Measurements from ENCODE around the gene CUX1.

DNA sequence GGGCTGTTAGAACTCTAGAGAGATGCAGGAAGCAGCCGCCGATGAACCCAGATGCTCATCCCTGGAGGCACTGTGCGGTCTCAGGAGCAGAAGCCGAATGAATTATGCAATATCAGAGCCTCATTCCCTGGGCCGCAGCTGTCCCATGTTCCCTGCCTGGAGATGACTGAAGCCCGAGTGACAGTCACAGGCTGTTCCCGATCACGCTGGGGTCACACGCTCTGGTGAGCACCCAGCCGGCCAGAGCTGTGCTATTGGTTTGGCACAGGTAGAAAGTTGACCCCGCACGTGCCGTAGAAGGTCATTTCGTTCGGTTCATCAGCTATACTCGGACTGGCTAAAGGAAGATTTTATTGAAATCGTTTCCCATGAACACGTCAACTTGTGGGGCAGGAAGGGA is 328.7 kb downstream of the CUX1 start:
- TF ChIP-seq, protein P1, sequence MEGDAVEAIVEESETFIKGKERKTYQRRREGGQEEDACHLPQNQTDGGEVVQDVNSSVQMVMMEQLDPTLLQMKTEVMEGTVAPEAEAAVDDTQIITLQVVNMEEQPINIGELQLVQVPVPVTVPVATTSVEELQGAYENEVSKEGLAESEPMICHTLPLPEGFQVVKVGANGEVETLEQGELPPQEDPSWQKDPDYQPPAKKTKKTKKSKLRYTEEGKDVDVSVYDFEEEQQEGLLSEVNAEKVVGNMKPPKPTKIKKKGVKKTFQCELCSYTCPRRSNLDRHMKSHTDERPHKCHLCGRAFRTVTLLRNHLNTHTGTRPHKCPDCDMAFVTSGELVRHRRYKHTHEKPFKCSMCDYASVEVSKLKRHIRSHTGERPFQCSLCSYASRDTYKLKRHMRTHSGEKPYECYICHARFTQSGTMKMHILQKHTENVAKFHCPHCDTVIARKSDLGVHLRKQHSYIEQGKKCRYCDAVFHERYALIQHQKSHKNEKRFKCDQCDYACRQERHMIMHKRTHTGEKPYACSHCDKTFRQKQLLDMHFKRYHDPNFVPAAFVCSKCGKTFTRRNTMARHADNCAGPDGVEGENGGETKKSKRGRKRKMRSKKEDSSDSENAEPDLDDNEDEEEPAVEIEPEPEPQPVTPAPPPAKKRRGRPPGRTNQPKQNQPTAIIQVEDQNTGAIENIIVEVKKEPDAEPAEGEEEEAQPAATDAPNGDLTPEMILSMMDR (IDR thresholded peaks at IDR 0.05): no peak
- TF ChIP-seq POLR2A (IDR thresholded peaks at IDR 0.05): no peak
- TF ChIP-seq POLR2AphosphoS5 (IDR thresholded peaks at IDR 0.05): no peak

All from breast epithelium (tissue), 3 donors.